LNCaP clone FGC (cell line): ENCODE measurements around the gene TAC4.

ENCODE experiments used
- DNase-seq: peaks from one replicate; pipeline ENCODE4 v3.0.0-alpha.2; 2011; ENCODE audit warnings: low read depth
- H3K4me3 ChIP-seq: 2 replicates; pipeline ENCODE4 v1.5.1; 2011; ENCODE audit warnings: mild to moderate bottlenecking, low read depth, low read length, control low read depth
- TF ChIP-seq, protein P1 (sequence below): IDR thresholded peaks from 2 replicates; pipeline ENCODE4 v1.5.1; 2012; ENCODE audit warnings: mild to moderate bottlenecking; ENCODE audit not compliant: control insufficient read depth, insufficient read depth; ENCODE audit errors: extremely low read depth

TAC4 gene

DNA sequence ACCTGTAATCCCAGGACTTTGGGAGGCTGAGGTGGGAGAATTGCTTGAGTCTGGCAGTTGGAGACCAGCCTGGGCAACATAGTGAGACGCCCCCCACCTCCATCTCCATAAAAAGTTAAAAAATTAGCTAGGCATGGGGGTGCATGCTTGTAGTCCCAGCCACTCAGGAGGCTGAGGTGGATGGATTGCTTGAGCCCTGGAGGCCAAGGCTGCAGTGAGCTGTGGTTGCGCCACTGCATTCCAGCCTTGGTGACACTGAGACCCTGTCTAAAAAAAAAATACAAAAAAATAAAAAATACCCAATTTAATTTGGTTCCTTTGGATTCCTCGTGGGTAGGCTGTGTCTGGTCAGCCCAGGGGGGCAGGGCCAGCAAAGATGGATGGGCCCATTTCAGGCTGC, 26.1 kb upstream of the TAC4 start:
- no peak for DNase-seq
- TF ChIP-seq, protein P1, sequence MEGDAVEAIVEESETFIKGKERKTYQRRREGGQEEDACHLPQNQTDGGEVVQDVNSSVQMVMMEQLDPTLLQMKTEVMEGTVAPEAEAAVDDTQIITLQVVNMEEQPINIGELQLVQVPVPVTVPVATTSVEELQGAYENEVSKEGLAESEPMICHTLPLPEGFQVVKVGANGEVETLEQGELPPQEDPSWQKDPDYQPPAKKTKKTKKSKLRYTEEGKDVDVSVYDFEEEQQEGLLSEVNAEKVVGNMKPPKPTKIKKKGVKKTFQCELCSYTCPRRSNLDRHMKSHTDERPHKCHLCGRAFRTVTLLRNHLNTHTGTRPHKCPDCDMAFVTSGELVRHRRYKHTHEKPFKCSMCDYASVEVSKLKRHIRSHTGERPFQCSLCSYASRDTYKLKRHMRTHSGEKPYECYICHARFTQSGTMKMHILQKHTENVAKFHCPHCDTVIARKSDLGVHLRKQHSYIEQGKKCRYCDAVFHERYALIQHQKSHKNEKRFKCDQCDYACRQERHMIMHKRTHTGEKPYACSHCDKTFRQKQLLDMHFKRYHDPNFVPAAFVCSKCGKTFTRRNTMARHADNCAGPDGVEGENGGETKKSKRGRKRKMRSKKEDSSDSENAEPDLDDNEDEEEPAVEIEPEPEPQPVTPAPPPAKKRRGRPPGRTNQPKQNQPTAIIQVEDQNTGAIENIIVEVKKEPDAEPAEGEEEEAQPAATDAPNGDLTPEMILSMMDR = no peak
- no peak overlapping the region for H3K4me3 ChIP-seq

DNA sequence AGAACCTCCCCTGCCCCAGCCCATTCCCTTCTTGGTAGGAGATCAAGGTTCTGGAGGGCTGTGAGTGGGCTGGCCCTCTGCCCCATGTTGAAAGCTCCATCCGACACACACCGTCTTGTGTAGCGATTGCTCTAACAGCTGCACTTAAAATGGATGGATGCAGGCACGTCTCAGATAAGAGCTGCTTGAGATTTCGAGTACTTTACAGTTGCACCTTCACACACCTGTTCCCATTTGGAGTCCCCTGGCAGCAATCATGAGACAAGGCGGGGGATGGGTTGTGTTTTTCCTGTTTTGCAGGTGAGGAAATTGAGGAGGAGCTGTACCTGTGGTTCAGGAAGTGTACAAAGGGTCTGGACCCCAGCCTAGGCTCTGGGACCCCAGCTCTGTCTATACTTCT, 25.6 kb upstream of the TAC4 start:
- no peak for DNase-seq
- TF ChIP-seq, protein P1 = no peak
- H3K4me3 ChIP-seq = no peak overlapping the region

DNA sequence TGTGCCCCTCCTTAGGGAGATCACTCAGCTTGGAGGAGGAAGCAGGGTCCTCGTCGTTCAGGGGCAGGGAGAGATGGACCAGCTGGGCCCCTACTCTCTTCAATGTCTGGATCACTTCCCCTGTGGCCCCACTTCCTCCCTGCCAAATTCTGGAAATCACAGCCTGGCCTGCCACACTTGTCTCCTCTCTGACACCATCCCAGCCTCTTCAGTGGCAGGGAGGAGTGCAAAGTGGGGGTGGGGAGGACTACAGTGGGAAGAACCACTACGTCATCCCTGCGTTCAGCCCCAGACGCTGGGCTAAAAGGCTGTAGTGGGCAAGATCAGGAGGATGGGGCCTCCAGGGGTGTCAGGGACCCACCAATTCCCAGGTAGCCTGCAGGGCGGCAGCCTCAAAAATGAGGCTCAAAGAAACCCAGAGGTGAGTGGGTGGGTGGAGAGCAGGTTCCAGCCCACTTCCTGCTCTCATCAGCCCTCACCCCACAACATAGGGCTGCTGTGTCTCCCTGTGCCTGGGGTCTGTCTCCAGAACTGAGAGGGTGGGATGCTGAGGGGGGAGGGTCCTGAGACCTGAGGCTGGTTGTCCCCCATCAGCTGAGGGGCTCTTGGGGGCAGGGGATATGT, 25.0 kb upstream of the TAC4 start:
- TF ChIP-seq, protein P1 = no peak
- DNase-seq = no peak
- H3K4me3 ChIP-seq = no peak overlapping the region

DNA sequence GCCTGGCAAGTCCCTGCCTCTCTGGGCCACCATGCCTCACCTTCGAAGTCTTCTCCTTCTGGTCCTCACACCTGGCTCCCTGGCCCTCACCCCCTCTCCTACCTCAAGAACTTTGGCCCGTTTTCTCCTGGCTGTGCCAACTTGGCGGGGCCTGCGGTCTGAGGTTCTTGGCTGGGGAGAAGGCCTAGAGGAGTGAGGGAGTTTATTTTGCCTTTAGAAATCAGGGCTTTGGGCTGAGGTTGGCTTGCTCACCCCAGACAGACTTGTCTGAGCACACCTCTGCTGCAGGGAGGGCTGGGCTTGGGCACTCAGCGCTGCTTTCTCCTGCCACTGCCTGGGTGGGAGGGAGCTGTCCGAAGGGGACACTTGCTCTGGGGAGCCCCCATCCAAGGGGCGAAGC, 23.3 kb upstream of the TAC4 start:
- TF ChIP-seq, protein P1 = no peak
- no peak for DNase-seq
- no peak overlapping the region for H3K4me3 ChIP-seq

DNA sequence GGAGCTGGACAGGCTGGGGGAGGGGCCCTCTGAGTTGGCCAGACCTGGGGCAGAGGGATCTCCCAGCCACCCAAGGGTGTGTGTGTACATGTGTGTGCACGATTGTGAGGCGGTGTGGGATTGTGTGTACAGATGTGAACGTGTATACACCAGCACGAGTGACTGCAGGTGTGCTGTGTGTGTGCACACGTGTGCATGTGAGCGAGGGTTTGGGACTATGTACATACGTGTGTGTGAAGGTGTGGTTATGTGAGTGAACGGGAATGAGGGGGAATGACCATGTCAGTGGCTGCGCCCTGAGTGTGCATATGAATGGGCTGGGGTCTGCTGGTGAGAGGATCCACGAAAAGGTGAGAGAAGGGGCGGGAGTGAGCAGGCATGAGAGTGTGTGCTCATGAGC, 22.4 kb upstream of the TAC4 start:
- TF ChIP-seq, protein P1 = no peak
- no peak for DNase-seq
- no peak overlapping the region for H3K4me3 ChIP-seq

GRCh38 chr17:49869038-49869374, 21.1 kb upstream of the TAC4 start:
- DNase-seq = no peak
- no peak overlapping the region for H3K4me3 ChIP-seq
- TF ChIP-seq, protein P1 = no peak

GRCh38 chr17:49866882-49867413, 19.1 kb upstream of the TAC4 start:
- DNase-seq = no peak
- no peak overlapping the region for H3K4me3 ChIP-seq
- TF ChIP-seq, protein P1 = no peak
